Measurements from ENCODE around the gene SPANXA2.
"Not testable (repeated sequence)": the region's sequence is repeated elsewhere in the genome, so short reads cannot be mapped to it uniquely, and the experiment has no call there.

The SPANXA2 gene

GRCh38 chrX:141589408-141589807 is at the start of gene SPANXA2:
TSS of gene SPANXA2 (plus strand) at chrX:141589708. CDS start at chrX:141589768, 60 bp downstream.
- not testable (repeated sequence) for H3K4me3 ChIP-seq (ENCODE audit: low read depth, low read length); DNase-seq (ENCODE audit: low read depth)

GRCh38 chrX:141542551-141542950 is 47.0 kb upstream of the SPANXA2 start:
- not testable (repeated sequence) for DNase-seq (ENCODE audit: low read depth); H3K4me3 ChIP-seq (ENCODE audit: low read depth, low read length)

GRCh38 chrX:141584638-141585037 is 4.9 kb upstream of the SPANXA2 start, which contains the start of gene SPANXA1:
TSS of gene SPANXA1 (minus strand) at chrX:141584738. CDS start at chrX:141584678, 60 bp downstream.
- DNase-seq (ENCODE audit: low read depth): not testable (repeated sequence)

DNA sequence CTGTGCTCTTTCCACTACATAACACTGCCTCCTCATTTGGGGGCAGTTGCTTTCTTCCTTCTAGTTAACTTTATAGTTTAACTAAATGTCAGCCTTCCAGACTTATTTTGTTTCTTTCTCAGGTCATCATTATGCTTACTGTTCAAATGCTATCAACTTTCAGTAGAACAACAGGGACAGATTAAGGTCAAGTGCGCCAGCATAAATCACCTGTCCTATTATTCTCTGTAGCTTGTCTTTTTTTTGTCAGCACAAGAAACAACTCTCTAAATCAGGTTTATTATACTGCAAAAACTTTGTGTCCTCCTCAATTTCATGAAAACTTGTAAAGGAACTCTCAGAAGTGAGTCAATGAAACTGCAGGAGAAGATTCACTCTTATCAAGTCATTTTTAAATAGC is 19.6 kb downstream of the SPANXA2 start:
- no peak overlapping the region for H3K4me3 ChIP-seq (ENCODE audit: low read depth, low read length)
- TF ChIP-seq, protein P1, sequence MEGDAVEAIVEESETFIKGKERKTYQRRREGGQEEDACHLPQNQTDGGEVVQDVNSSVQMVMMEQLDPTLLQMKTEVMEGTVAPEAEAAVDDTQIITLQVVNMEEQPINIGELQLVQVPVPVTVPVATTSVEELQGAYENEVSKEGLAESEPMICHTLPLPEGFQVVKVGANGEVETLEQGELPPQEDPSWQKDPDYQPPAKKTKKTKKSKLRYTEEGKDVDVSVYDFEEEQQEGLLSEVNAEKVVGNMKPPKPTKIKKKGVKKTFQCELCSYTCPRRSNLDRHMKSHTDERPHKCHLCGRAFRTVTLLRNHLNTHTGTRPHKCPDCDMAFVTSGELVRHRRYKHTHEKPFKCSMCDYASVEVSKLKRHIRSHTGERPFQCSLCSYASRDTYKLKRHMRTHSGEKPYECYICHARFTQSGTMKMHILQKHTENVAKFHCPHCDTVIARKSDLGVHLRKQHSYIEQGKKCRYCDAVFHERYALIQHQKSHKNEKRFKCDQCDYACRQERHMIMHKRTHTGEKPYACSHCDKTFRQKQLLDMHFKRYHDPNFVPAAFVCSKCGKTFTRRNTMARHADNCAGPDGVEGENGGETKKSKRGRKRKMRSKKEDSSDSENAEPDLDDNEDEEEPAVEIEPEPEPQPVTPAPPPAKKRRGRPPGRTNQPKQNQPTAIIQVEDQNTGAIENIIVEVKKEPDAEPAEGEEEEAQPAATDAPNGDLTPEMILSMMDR (IDR thresholded peaks at IDR 0.05; ENCODE audit: insufficient read depth, low read depth, low read length, missing control alignments): no peak
- no peak for DNase-seq (ENCODE audit: low read depth)

More at GRCh38 chrX:141584638-141585037, 4.9 kb upstream of the SPANXA2 start, which contains the start of gene SPANXA1:
- H3K4me3 ChIP-seq (ENCODE audit: low read depth, low read length): not testable (repeated sequence)

DNA sequence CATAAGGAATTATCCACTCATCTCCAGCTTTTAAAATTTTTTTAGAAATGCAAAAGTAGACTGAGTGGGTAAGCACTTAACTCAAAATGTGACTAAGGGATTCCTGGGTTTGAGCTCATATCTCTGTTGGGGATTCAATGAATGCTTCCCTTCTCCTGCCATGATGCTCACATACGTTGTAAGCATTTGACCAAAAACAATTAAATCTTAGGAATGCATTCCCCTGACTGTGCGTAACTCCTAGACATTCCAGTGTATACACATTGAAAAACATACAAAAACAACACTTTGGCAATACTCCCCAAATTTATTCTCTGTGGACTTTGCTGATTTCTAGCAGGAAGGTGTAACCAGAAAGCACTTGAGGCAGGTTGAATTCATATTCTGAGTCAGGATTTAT is 29.8 kb downstream of the SPANXA2 start:
- TF ChIP-seq, protein P1 (IDR thresholded peaks at IDR 0.05; ENCODE audit: insufficient read depth, low read depth, low read length, missing control alignments): no peak
- no peak overlapping the region for H3K4me3 ChIP-seq (ENCODE audit: low read depth, low read length)
- no peak for DNase-seq (ENCODE audit: low read depth)

DNA sequence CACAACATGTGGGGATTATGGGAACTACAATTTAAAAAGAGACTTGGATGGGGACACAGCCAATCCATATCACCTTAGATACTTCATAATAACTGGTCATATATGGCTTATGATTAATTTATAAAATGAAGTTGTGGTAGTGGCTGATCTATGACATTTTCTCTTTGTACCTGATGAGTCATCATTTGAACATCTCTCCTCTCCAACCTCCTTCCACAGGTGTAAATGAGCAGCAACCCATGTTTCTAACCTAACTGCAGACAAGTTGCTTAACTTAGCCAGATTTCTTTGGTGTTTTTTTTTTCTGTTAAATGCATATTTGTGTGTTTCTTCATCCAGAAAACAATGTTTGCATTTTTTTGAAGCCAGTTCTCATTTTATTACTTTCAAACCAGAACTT is 42.6 kb downstream of the SPANXA2 start:
- H3K4me3 ChIP-seq (ENCODE audit: low read depth, low read length): no peak overlapping the region
- no peak for DNase-seq (ENCODE audit: low read depth)
- TF ChIP-seq, protein P1 (IDR thresholded peaks at IDR 0.05; ENCODE audit: insufficient read depth, low read depth, low read length, missing control alignments): no peak

DNA sequence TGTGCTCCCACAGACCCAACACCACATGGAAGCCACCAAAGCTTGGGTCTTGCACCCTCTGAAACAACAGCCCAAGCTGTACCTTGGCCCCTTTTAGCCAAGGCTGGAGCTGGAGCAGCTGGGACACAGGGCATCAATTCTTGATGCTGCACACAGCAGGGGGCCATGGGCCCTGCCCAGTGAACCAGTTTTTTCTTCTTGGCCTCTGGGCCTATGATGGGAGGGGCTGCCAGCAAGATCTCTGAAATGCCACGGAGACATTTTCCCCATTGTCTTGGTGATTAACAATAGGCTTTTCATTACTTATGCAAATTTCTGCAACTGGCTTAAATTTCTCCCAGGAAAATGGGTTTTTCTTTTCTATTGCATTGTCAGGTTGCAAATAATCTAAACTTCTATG is 49.0 kb downstream of the SPANXA2 start:
- no peak overlapping the region for H3K4me3 ChIP-seq (ENCODE audit: low read depth, low read length)
- TF ChIP-seq, protein P1 (IDR thresholded peaks at IDR 0.05; ENCODE audit: insufficient read depth, low read depth, low read length, missing control alignments): no peak
- no peak for DNase-seq (ENCODE audit: low read depth)
